ENCODE data around the gene RHBDL2. TPM values are rescaled to one million over a fixed set of nuclear protein-coding genes. Genes with fewer than 3 reads are reported as not detected.
"Not testable (repeated sequence)": the region's sequence is repeated elsewhere in the genome, so short reads cannot be mapped to it uniquely, and the experiment has no call there.

The RHBDL2 gene
- polyA plus RNA-seq, 1 donor, result 1.4 TPM

- no peak for DNase-seq
Measured at GRCh38 chr1:38938722-38939260, 2.8 kb downstream of the RHBDL2 start.

- no peak for DNase-seq
Measured at GRCh38 chr1:38932571-38932970, 9.1 kb downstream of the RHBDL2 start.

DNA sequence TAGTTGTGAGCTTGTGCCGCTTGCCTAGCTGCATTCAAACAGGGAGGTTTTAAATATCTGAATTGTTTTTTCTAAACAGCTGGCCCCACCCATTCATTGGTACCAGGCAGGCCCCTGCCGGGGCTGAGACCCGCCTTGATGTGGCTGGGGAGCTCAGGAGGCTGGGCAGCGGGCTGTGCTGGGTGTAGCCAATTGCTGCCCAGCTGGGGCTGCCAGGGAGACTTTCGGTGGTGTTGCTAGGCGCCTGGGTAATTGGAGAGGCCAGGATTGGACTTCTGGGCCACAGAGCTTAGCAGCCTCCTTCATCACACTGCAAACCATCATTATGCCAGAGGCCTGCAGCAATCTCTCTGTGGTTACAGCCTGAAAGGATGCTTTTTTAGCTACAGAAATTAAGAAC is 12.2 kb downstream of the RHBDL2 start:
- no peak for DNase-seq

DNA sequence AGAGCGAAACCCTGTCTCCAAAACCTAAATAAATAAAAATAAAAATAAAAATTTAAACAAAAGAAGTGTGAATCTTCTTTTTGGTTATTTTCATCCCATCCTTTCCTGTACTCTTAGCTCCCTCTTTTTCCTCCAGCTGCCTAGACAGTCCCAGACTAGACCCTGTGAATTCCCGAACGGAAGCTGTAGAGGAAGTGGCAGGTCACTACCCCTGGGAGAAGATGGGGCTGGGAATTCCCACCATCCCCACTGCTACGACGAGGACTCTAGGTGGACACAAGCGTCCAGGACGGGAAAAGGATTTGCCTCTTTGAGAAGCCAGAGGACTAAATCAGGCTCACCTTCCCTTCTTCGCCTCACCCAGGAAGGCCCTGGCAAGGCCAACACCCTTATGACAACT is 12.6 kb downstream of the RHBDL2 start:
- no peak for DNase-seq

GRCh38 chr1:38926091-38926490 is 15.5 kb downstream of the RHBDL2 start:
- DNase-seq, result no peak

- DNase-seq, result no peak
Measured at GRCh38 chr1:38925391-38925790, 16.2 kb downstream of the RHBDL2 start.

- DNase-seq, result no peak
Measured at GRCh38 chr1:38923607-38924006, 18.0 kb downstream of the RHBDL2 start.

GRCh38 chr1:38919130-38919529 is 22.5 kb downstream of the RHBDL2 start:
- DNase-seq, result no peak

DNA sequence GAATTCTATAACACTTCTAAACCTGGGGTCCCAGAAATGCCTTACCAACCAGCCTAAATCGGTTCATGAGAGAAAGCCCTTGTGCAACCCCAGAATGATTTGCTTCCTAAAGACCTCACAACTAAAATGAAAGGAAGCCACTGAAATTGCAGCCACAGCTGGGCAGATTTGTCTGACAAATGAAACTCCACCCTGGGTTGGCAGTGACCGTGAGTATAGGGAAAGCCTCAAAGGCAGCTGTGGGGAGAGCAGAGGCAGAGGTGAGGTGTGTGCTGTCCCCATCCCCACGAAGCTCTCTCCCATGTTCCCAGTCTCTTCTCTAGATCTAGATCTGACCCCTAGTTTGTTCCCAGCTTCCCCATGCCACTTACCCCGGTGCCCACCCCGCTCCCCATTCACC is 23.1 kb downstream of the RHBDL2 start:
- DNase-seq, result no peak

- DNase-seq, result no peak
Measured at GRCh38 chr1:38917772-38918171, 23.9 kb downstream of the RHBDL2 start.

DNA sequence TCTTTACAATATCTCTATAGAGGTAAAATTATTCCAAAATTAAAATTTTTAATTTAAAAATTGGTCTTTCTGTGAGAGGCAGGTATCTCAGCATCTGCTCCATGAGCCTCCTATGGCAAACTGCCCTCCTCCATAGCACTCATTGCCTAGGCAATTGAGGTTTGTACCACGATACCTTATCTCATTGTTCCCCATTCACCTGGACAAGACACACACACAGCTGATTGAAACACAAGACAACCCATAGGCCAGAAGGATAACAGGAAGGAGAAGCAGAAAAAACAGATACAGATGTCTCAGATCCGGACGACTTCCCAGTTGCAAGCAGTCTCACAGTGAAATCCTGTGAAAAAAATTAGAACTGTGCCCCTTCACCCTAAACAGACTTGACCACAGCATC is 24.3 kb downstream of the RHBDL2 start:
- no peak for DNase-seq

- DNase-seq, result no peak
Measured at GRCh38 chr1:38915352-38915948, 26.2 kb downstream of the RHBDL2 start.

GRCh38 chr1:38914908-38915307 is 26.7 kb downstream of the RHBDL2 start:
- DNase-seq, result not testable (repeated sequence)

GRCh38 chr1:38908821-38909220 is 32.8 kb downstream of the RHBDL2 start:
- no peak for DNase-seq

GRCh38 chr1:38905985-38906384 is 35.6 kb downstream of the RHBDL2 start:
- no peak for DNase-seq

GRCh38 chr1:38899560-38899959 is 42.1 kb downstream of the RHBDL2 start:
- DNase-seq, result no peak

GRCh38 chr1:38898653-38899230 is 42.9 kb downstream of the RHBDL2 start:
- DNase-seq, result no peak

- DNase-seq, result no peak
Measured at GRCh38 chr1:38896169-38896568, 45.5 kb downstream of the RHBDL2 start.

- no peak for DNase-seq
Measured at GRCh38 chr1:38892976-38893375, 48.7 kb downstream of the RHBDL2 start.

DNA sequence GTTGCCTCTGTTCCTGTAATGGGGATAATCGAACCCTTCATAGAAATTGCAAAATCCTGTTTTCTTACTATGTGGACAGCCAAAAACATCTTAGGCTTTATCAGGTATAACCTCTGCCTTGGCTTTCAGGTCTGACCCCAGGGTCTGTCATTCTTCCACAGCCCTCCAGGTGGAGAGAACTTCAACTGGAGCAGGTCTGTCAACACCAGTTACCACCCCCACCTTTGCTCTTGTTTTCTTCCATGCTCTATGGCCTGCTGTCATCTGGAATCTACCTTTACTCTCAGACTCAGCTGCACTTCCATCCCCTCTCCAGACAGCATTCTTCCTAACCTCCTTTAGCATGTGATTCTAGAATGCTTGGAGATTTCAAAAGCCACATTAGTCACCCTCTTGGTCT is 49.9 kb downstream of the RHBDL2 start:
- DNase-seq, result no peak

DNA sequence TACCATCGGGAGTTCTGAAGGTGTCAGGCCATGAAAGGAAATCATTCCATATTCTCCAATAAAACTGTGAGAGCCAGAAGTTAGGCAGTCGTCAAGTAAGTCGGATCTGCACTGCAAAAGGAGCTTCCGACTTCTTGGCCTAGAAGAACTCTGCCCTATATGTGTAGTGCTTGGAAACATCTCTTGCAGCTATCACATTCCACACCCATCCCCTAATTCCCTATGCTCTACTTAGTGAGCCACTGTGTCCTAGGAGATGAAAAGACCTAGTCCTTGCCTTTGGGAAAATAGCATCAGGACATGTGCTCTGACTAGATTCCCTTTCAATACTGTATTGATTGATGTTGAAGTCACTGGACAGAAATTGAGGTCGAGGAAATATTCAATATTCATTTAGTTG is 52.0 kb downstream of the RHBDL2 start:
- no peak for DNase-seq

- DNase-seq, result no peak
Measured at GRCh38 chr1:38888423-38889333, 53.0 kb downstream of the RHBDL2 start.

- no peak for DNase-seq
Measured at GRCh38 chr1:38885092-38885491, 56.5 kb downstream of the RHBDL2 start.
